CD14-positive monocyte (primary cell): ENCODE data around the gene ARHGEF33. TPM values are rescaled to one million over a fixed set of nuclear protein-coding genes. Genes with fewer than 3 reads are reported as not detected.
A peak's percentile ranks its signal among the peaks of the same experiment; 100 is the strongest.

Experiments
- DNase-seq, 3 donors: peaks; one replicate each; pipeline ENCODE4 v3.0.0-alpha.2; 2011 to 2022
- H2AFZ ChIP-seq: 2 replicates; pipeline ENCODE4 v1.6.0; 2012; ENCODE audit warnings: mild to moderate bottlenecking, low read depth, low read length, inconsistent platforms; ENCODE audit not compliant: insufficient read depth, poor library complexity, severe bottlenecking
- H3K27ac ChIP-seq, 2 donors: 1 replicate in 1 of 2; 2 replicates in 1 of 2; pipeline ENCODE4 v1.5.1; 2012 to 2013; ENCODE audit warnings: low read length in 2 of 2, control low read depth in 1 of 2, inconsistent platforms in 1 of 2, low read depth in 1 of 2, mild to moderate bottlenecking in 1 of 2
- H3K27me3 ChIP-seq, 2 donors: one replicate each; pipeline versions ENCODE4 v1.6.0 to v1.6.1; 2011 to 2013; ENCODE audit warnings: low read length in 2 of 2; ENCODE audit not compliant: control insufficient read depth in 2 of 2, insufficient read depth in 2 of 2
- H3K36me3 ChIP-seq, 2 donors: replicated peaks in 1 of 2; 1 replicate in 1 of 2; 2 replicates in 1 of 2; pipeline versions ENCODE4 v1.5.1 to v1.6.1; 2012 to 2013; ENCODE audit warnings: low read length in 2 of 2, control low read depth in 1 of 2, inconsistent platforms in 1 of 2, mild to moderate bottlenecking in 1 of 2; ENCODE audit not compliant: insufficient read depth in 2 of 2, control insufficient read depth in 1 of 2
- H3K4me1 ChIP-seq, 2 donors: 1 replicate in 1 of 2; 2 replicates in 1 of 2; pipeline versions ENCODE4 v1.5.1 to v1.6.1; 2012 to 2013; ENCODE audit warnings: low read length in 2 of 2, control low read depth in 1 of 2, inconsistent platforms in 1 of 2, mild to moderate bottlenecking in 1 of 2, moderate library complexity in 1 of 2; ENCODE audit not compliant: insufficient read depth in 2 of 2, control insufficient read depth in 1 of 2
- H3K4me2 ChIP-seq: replicated peaks from 2 replicates; pipeline ENCODE3; 2012; ENCODE audit warnings: low read length, moderate library complexity, mild to moderate bottlenecking; ENCODE audit not compliant: poor library complexity, severe bottlenecking; ENCODE audit errors: extremely low read depth
- H3K4me3 ChIP-seq, 3 experiments: fragments of 200-600 bp in 1 of 3; sonication (generic) in 1 of 3; replicated peaks in 1 of 3; 1 replicate in 2 of 3; 2 replicates in 1 of 3; pipeline ENCODE4 v1.5.1; 2011 to 2013; ENCODE audit warnings: low read length in 3 of 3, mild to moderate bottlenecking in 3 of 3, control low read depth in 2 of 3, low read depth in 2 of 3, inconsistent platforms in 1 of 3, moderate library complexity in 1 of 3
- H3K79me2 ChIP-seq: 2 replicates; pipeline ENCODE4 v1.6.0; 2012; ENCODE audit warnings: mild to moderate bottlenecking, control low read depth, inconsistent platforms, low read length, moderate library complexity; ENCODE audit not compliant: insufficient read depth
- H3K9ac ChIP-seq: 2 replicates; pipeline ENCODE4 v1.6.0; 2017; ENCODE audit warnings: low read length, mild to moderate bottlenecking; ENCODE audit not compliant: insufficient read depth, poor library complexity, severe bottlenecking
- H3K9me3 ChIP-seq, 2 donors: replicated peaks in 1 of 2; 1 replicate in 1 of 2; 2 replicates in 1 of 2; pipeline versions ENCODE4 v1.5.1 to v1.6.1; 2012 to 2013; ENCODE audit warnings: low read length in 2 of 2, control low read depth in 1 of 2; ENCODE audit not compliant: control insufficient read depth in 1 of 2, insufficient read depth in 1 of 2
- H4K20me1 ChIP-seq: 2 replicates; pipeline ENCODE4 v1.6.0; 2012; ENCODE audit warnings: mild to moderate bottlenecking, low read length, control low read depth, moderate library complexity; ENCODE audit not compliant: insufficient read depth
- H3K27ac Mint-ChIP-seq, 7 donors: one replicate each; pipeline ENCODE4 v1.8.0; 2020; ENCODE audit warnings: mild to moderate bottlenecking in 7 of 7, mixed read lengths in 7 of 7, moderate library complexity in 6 of 7, inconsistent platforms in 2 of 7
- H3K27me3 Mint-ChIP-seq, 3 donors: one replicate each; pipeline ENCODE4 v1.8.0; 2021 to 2022; ENCODE audit warnings: low read depth in 3 of 3, mild to moderate bottlenecking in 3 of 3, mixed read lengths in 3 of 3, moderate library complexity in 3 of 3, inconsistent platforms in 1 of 3
- H3K36me3 Mint-ChIP-seq, 2 donors: one replicate each; pipeline ENCODE4 v1.8.0; 2020; ENCODE audit warnings: mixed read lengths in 2 of 2, inconsistent platforms in 1 of 2, mild to moderate bottlenecking in 1 of 2
- H3K4me1 Mint-ChIP-seq: one replicate; pipeline ENCODE4 v1.8.0; 2020; ENCODE audit warnings: mild to moderate bottlenecking, mixed read lengths
- H3K4me3 Mint-ChIP-seq, 2 donors: one replicate each; pipeline ENCODE4 v1.8.0; 2020; ENCODE audit warnings: mild to moderate bottlenecking in 2 of 2, mixed read lengths in 2 of 2, moderate library complexity in 1 of 2
- H3K9me3 Mint-ChIP-seq, 7 donors: one replicate each; pipeline ENCODE4 v1.8.0; 2020 to 2022; ENCODE audit warnings: mixed read lengths in 7 of 7, mild to moderate bottlenecking in 6 of 7, moderate library complexity in 6 of 7, inconsistent platforms in 2 of 7
- CTCF ChIP-seq: fragments of 200-600 bp; IDR thresholded peaks from one replicate; pipeline ENCODE4 v1.8.0; 2022; ENCODE audit warnings: antibody characterized with exemption, mild to moderate bottlenecking
- WGBS: methylation state at CpG from one replicate; pipeline ENCODE4 v1.1.5; 2013; ENCODE audit warnings: missing lambda C conversion rate; ENCODE audit not compliant: insufficient coverage; 5-methylcytosine and 5-hydroxymethylcytosine counted together
- intact Hi-C, 2 donors: fragments of 100-400 bp; cut with micrococcal nuclease; formaldehyde crosslinking; loops; one replicate each; pipeline versions ENCODE4 v1.15.0 to v1.15.1; 2023
- polyA plus RNA-seq, 3 donors: library from polyadenylated mRNA; depleted of rRNA in 1 of 3; unstranded in 2 of 3; stranded (reverse) in 1 of 3; fragments of 300-500 nt in 2 of 3; fragments of >200 nt in 1 of 3; fragmentation: Illumina TruSeq in 2 of 3; gene quantifications; 1 replicate in 2 of 3; 2 replicates in 1 of 3; pipeline ENCODE4 v1.2.3, GENCODE V29; 2012 to 2021

ARHGEF33 gene
- polyA plus RNA-seq, 3 donors = 0.33 TPM; not detected in 2

DNA sequence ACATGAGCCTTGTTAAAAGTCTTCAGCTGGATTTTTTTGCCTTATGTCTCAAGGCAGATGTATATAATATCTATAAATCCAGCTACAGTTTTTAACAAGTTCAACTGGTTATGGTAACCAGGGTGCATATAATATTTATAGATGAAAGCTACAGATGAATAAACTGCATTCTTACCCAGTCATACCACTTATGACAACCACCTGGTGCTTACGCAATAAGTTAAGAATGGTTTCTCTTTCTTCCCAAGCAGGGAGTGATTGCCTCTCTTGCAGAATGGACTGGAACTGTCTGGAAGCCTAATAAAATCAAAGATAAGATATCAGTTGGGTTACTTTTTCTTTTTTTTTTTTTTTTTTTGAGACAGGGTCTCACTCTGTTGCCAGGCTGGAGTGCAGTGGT lies 33.5 kb upstream of the ARHGEF33 start:
- no CpG with 5 or more reads among the region's 1 CpG for WGBS

GRCh38 chr2:38862476-38862875 lies 27.2 kb upstream of the ARHGEF33 start:
- intact Hi-C loops = no loop called here
- Histone ChIP-seq H3K4me3 (no peak overlapping the region), H3K9ac (no peak overlapping the region), H3K36me3 (peaks cover 60 to 92% of the 10 kb centered on the region in 2 donors), H3K79me2 (no peaks in the 10 kb centered on the region), H4K20me1 (no peaks in the 10 kb centered on the region), H3K27me3 (no peaks in the 10 kb centered on the region), H3K9me3 (no peaks in the 10 kb centered on the region), H2AFZ (no peak overlapping the region), H3K4me2 (no peak overlapping the region), H3K4me1 (no peaks in the 10 kb centered on the region), H3K27ac (no peak overlapping the region)
- H3K27ac Mint-ChIP-seq = peak overlapping the region in 1 of 7 donors; percentile 32
- no peaks in the 10 kb centered on the region for H3K27me3 Mint-ChIP-seq
- no peak for DNase-seq
- peaks cover 0 to 3% (median 0%) of the 10 kb centered on the region in 7 donors for H3K9me3 Mint-ChIP-seq
- no peak for TF ChIP-seq CTCF
- no peak overlapping the region for H3K4me3 Mint-ChIP-seq
- H3K36me3 Mint-ChIP-seq = peaks cover 79 to 85% of the 10 kb centered on the region in 2 donors
- H3K4me1 Mint-ChIP-seq = peaks cover 2% of the 10 kb centered on the region

More for the DNA sequence above, 33.5 kb upstream of the ARHGEF33 start:
- H2AFZ ChIP-seq = no peak overlapping the region
- peak overlapping the region in 1 of 7 donors; percentile 71 for H3K27ac Mint-ChIP-seq
- H3K4me1 ChIP-seq = peaks cover 2 to 6% of the 10 kb centered on the region in 2 donors
- H4K20me1 ChIP-seq = no peaks in the 10 kb centered on the region
- H3K4me1 Mint-ChIP-seq = no peaks in the 10 kb centered on the region
- H3K4me3 ChIP-seq = no peak overlapping the region
- H3K36me3 Mint-ChIP-seq = peaks cover 67 to 80% of the 10 kb centered on the region in 2 donors
- no peak overlapping the region for H3K9ac ChIP-seq
- DNase-seq = peak in 2 of 3 donors; percentile 44 to 49
- H3K4me2 ChIP-seq = no peak overlapping the region
- H3K27me3 Mint-ChIP-seq = no peaks in the 10 kb centered on the region
- H3K9me3 ChIP-seq = no peaks in the 10 kb centered on the region
- intact Hi-C loops = no loop called here
- H3K27ac ChIP-seq = peak overlapping the region in 1 of 2 donors; percentile 58
- H3K9me3 Mint-ChIP-seq = peaks cover 0 to 3% (median 0%) of the 10 kb centered on the region in 7 donors
- H3K4me3 Mint-ChIP-seq = no peak overlapping the region
- no peak for TF ChIP-seq CTCF
- H3K36me3 ChIP-seq = peaks cover 59 to 90% of the 10 kb centered on the region in 2 donors
- H3K79me2 ChIP-seq = no peaks in the 10 kb centered on the region
- H3K27me3 ChIP-seq = no peaks in the 10 kb centered on the region
